HFF-Myc (cell line): ENCODE results near the gene SLU7.

Experiments
- DNase-seq: peaks from one replicate; pipeline ENCODE4 v3.0.0-alpha.2; 2011; ENCODE audit warnings: low read depth; ENCODE audit errors: extremely low read depth
- H3K4me3 ChIP-seq: replicated peaks from 2 replicates; pipeline ENCODE4 v1.5.1; 2011; ENCODE audit warnings: low read depth, mild to moderate bottlenecking, control low read depth, low read length
- CTCF ChIP-seq: IDR thresholded peaks from 2 replicates; pipeline ENCODE4 v1.5.1; 2012; ENCODE audit warnings: mild to moderate bottlenecking, low read depth, low read length, control low read depth; ENCODE audit errors: missing control alignments

The SLU7 gene

DNA sequence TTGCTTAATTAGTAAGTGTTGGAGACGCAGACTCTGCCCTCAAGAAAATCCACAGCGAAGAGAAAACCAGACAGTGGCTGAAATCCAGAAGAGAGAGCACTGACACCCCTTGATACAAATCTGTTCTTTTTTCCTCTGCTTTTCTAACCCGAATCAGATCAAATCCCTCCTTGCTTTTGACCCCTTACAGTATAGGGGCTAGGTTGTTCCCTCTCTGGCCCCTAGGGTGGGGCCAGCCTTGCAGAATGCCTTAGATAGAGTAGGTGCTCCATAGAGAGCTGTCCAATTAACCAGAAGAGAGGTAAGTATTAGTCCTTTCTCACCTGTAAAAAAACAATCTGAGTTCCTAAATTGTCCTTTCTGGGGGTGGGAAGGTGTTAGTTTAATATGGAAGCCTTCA lies 58.6 kb downstream of the SLU7 start:
- TF ChIP-seq CTCF = no peak
- no peak overlapping the region for H3K4me3 ChIP-seq
- DNase-seq = no peak

DNA sequence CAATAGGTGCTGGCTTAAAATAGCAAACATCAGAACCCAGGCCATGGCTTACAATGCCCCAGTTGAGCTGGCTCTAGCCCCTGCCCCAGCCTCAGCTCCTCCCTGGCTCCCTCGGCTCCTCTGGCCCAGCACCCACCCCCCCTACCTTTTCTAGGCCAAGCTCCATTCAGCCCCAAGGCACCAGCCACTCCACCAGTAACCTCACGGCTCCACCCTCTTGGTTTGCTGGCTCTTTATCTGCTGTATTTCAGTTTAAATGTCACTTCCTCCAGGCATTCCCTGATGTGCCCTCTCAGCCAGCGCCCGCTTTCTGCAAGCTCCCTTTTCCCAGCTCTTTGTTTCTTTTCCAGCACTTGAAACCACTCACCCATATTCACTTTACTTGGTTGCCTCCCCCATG lies 59.1 kb downstream of the SLU7 start:
- no peak overlapping the region for H3K4me3 ChIP-seq
- no peak for DNase-seq

DNA sequence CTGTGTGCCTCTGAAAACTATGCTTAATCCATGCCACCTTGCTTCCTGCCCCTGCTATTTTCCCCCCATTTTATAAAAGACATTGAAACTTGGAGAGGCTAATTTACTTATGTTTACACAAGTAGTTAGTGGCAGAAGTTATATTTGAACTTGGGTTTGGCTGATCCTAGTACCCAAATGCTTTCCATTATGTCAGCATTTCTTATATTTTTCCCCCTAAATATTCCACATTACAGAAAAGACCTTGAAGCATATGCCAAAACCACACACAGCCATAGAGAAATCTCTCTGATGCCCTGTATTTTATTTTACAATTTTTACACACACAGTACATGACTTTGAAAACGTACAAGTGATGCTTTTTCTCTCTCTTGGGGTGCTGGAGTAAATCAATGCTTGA lies 59.6 kb downstream of the SLU7 start:
- no peak for TF ChIP-seq CTCF
- H3K4me3 ChIP-seq = no peak overlapping the region
- DNase-seq = no peak

More for the DNA sequence above, 59.1 kb downstream of the SLU7 start:
- TF ChIP-seq CTCF = no peak

DNA sequence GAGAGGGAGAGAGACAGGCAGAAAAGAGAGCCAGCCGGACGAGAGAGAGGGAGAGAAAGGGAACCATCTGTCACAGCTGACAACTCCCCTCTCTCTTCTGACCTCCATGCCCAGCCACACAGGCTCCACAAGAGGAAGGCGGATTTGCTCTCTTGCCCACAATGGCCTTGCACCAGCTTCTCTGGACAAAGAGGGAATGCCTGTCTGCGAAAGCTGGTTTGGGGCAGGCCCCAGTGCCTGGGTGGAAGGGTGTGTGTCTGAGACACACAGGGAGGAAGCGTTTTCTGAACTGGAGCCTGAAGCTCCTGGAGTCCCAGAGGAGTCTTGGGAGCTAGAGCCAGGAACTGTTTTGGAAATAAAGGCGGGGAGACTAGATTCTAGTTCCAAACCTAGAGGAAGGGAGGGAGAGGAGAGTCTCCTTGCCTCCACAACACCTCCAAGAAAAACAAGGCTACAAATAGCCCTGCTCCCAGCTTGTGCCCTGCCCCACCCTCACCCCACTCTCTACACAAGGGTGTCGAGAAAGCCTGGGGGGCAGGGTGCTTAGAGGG lies 60.9 kb downstream of the SLU7 start:
- TF ChIP-seq CTCF = no peak
- no peak for DNase-seq
- no peak overlapping the region for H3K4me3 ChIP-seq

- H3K4me3 ChIP-seq = no peak overlapping the region
- TF ChIP-seq CTCF = no peak
- no peak for DNase-seq
Observed at GRCh38 chr5:160357394-160357793, 61.5 kb downstream of the SLU7 start.

DNA sequence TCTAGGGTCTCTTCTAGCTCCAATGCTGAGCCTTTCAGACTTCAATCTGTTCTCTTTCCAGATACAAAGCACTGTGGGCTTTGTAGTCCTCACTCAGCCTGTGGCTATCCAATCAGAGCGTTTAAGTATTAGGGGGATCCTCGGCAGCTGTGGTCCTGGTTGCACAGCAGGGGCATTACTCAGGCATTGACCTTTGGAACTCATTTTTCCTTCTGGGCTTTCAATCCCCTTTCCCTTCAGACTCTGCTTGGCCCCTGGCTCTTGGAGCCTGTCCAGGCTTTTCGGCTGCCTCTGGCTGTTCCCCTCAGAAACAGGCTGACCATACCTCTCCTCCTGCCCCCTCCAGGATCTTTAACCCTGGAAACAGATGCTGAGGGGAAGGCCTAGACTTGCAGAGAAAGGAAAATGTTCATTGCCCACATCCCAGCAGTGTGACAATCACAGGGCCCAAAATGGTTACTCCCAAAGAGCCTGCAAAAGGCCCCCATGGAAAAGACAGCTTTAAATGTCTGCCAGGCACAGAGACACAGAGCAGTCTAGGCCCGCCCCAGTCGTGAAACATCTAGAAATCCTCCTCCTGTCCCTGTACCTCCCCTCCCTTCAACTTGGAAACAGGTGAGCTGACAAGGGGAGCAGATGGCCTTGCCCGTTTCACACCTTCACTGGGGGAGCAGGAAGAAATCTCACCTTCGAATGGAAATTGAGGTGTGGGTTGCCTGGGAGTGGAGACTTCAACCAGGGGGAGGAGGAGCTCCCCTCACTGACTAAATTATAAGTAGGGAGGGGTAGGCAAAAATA lies 62.1 kb downstream of the SLU7 start:
- no peak for TF ChIP-seq CTCF
- no peak overlapping the region for H3K4me3 ChIP-seq
- DNase-seq = no peak
